Skeletal muscle tissue (tissue), 4 donors: ENCODE data around the gene AKAP1. TPM values are rescaled to one million over a fixed set of nuclear protein-coding genes. Genes with fewer than 3 reads are reported as not detected.

ENCODE experiments used
- H3K27ac ChIP-seq: one replicate; pipeline ENCODE4 v1.7.0; 2013; ENCODE audit warnings: mild to moderate bottlenecking, low read depth, low read length, inconsistent platforms
- H3K27me3 ChIP-seq, 3 donors: one replicate each; pipeline ENCODE4 v1.7.0; 2013; ENCODE audit warnings: low read length in 3 of 3; ENCODE audit not compliant: control insufficient read depth in 3 of 3, insufficient read depth in 3 of 3
- H3K36me3 ChIP-seq, 3 donors: one replicate each; pipeline ENCODE4 v1.7.0; 2013; ENCODE audit warnings: low read length in 3 of 3; ENCODE audit not compliant: control insufficient read depth in 3 of 3, insufficient read depth in 3 of 3
- H3K4me1 ChIP-seq, 3 donors: one replicate each; pipeline ENCODE4 v1.7.0; 2013; ENCODE audit warnings: low read length in 3 of 3, mild to moderate bottlenecking in 3 of 3; ENCODE audit not compliant: control insufficient read depth in 3 of 3, insufficient read depth in 3 of 3
- H3K4me3 ChIP-seq, 3 donors: one replicate each; pipeline ENCODE4 v1.7.0; 2013; ENCODE audit warnings: low read length in 3 of 3
- H3K9ac ChIP-seq, 3 donors: one replicate each; pipeline ENCODE4 v1.7.0; 2013; ENCODE audit warnings: low read length in 3 of 3, mild to moderate bottlenecking in 3 of 3, moderate library complexity in 2 of 3, low read depth in 1 of 3
- H3K9me3 ChIP-seq, 3 donors: one replicate each; pipeline ENCODE4 v1.7.0; 2013; ENCODE audit warnings: low read length in 3 of 3; ENCODE audit not compliant: control insufficient read depth in 3 of 3
- total RNA-seq: library from RNA; depleted of rRNA; stranded (reverse); fragments of >200 nt; gene quantifications from one replicate; pipeline ENCODE4 v1.2.3, GENCODE V29; 2014
- donor health status: Osteomylitis.

Gene AKAP1
- 63.7 TPM for total RNA-seq

GRCh38 chr17:57084802-57085447, at the start of gene AKAP1:
TSS of gene AKAP1 (plus strand) at chr17:57085246. CDS start at chr17:57105465, 20,219 bp downstream.
- H3K27ac ChIP-seq, result peak within 1 kb of the TSS; percentile 94
- no peaks in the 10 kb centered on the region for H3K9me3 ChIP-seq
- H3K4me1 ChIP-seq, result peaks cover 35 to 47% (median 36%) of the 10 kb centered on the region in 3 donors
- H3K36me3 ChIP-seq, result no peaks in the 10 kb centered on the region
- no peaks in the 10 kb centered on the region for H3K27me3 ChIP-seq
- H3K9ac ChIP-seq, result peak within 1 kb of the TSS; percentile 95 to 99 (median 97)
- peak within 1 kb of the TSS; percentile 90 to 96 (median 96) for H3K4me3 ChIP-seq

- no peaks in the 10 kb centered on the region for H3K9me3 ChIP-seq
- H3K4me3 ChIP-seq, result peak overlapping the region in 2 of 3 donors; percentile 11 to 15
- no peak overlapping the region for H3K27ac ChIP-seq
- no peaks in the 10 kb centered on the region for H3K36me3 ChIP-seq
- H3K27me3 ChIP-seq, result no peaks in the 10 kb centered on the region
- peaks cover 28 to 32% (median 31%) of the 10 kb centered on the region in 3 donors for H3K4me1 ChIP-seq
- peak overlapping the region in 1 of 3 donors; percentile 54 for H3K9ac ChIP-seq
Observed at GRCh38 chr17:57035971-57036481, 49.0 kb upstream of the AKAP1 start.

- Histone ChIP-seq H3K36me3 (no peaks in the 10 kb centered on the region), H3K27ac (no peak overlapping the region), H3K27me3 (no peaks in the 10 kb centered on the region), H3K4me1 (peaks cover 28 to 32% (median 31%) of the 10 kb centered on the region in 3 donors), H3K4me3 (no peak overlapping the region), H3K9me3 (no peaks in the 10 kb centered on the region), H3K9ac (no peak overlapping the region)
Observed at GRCh38 chr17:57037411-57037810, 47.6 kb upstream of the AKAP1 start.

GRCh38 chr17:57038486-57038885, 46.6 kb upstream of the AKAP1 start:
- H3K4me3 ChIP-seq, result no peak overlapping the region
- H3K27me3 ChIP-seq, result peaks cover 0 to 3% (median 3%) of the 10 kb centered on the region in 3 donors
- no peak overlapping the region for H3K9ac ChIP-seq
- no peak overlapping the region for H3K27ac ChIP-seq
- H3K4me1 ChIP-seq, result peaks cover 28% of the 10 kb centered on the region in 3 donors
- H3K36me3 ChIP-seq, result no peaks in the 10 kb centered on the region
- no peaks in the 10 kb centered on the region for H3K9me3 ChIP-seq

GRCh38 chr17:57040571-57040970, 44.5 kb upstream of the AKAP1 start:
- no peaks in the 10 kb centered on the region for H3K9me3 ChIP-seq
- peaks cover 4 to 5% (median 4%) of the 10 kb centered on the region in 3 donors for H3K27me3 ChIP-seq
- H3K27ac ChIP-seq, result no peak overlapping the region
- no peak overlapping the region for H3K4me3 ChIP-seq
- no peaks in the 10 kb centered on the region for H3K36me3 ChIP-seq
- H3K9ac ChIP-seq, result no peak overlapping the region
- peaks cover 11 to 15% (median 13%) of the 10 kb centered on the region in 3 donors for H3K4me1 ChIP-seq

- Histone ChIP-seq H3K27me3 (peaks cover 11 to 20% (median 11%) of the 10 kb centered on the region in 3 donors), H3K36me3 (no peaks in the 10 kb centered on the region), H3K9ac (no peak overlapping the region), H3K4me3 (no peak overlapping the region), H3K27ac (no peak overlapping the region), H3K4me1 (peaks cover 11 to 13% (median 11%) of the 10 kb centered on the region in 3 donors), H3K9me3 (no peaks in the 10 kb centered on the region)
Observed at GRCh38 chr17:57043276-57043675, 41.8 kb upstream of the AKAP1 start.

GRCh38 chr17:57044976-57045867, 39.8 kb upstream of the AKAP1 start:
- H3K4me3 ChIP-seq, result peak overlapping the region; percentile 59 to 70 (median 66)
- peak overlapping the region in 1 of 3 donors; percentile 68 for H3K9ac ChIP-seq
- H3K27ac ChIP-seq, result no peak overlapping the region
- no peaks in the 10 kb centered on the region for H3K36me3 ChIP-seq
- H3K9me3 ChIP-seq, result no peaks in the 10 kb centered on the region
- peaks cover 11 to 20% (median 11%) of the 10 kb centered on the region in 3 donors for H3K27me3 ChIP-seq
- H3K4me1 ChIP-seq, result peaks cover 12 to 16% (median 13%) of the 10 kb centered on the region in 3 donors

- H3K4me1 ChIP-seq, result peaks cover 15 to 20% (median 19%) of the 10 kb centered on the region in 3 donors
- no peak overlapping the region for H3K27ac ChIP-seq
- peaks cover 11 to 20% (median 11%) of the 10 kb centered on the region in 3 donors for H3K27me3 ChIP-seq
- H3K9ac ChIP-seq, result peak overlapping the region; percentile 21 to 68 (median 53)
- no peaks in the 10 kb centered on the region for H3K36me3 ChIP-seq
- peak overlapping the region; percentile 59 to 70 (median 66) for H3K4me3 ChIP-seq
- no peaks in the 10 kb centered on the region for H3K9me3 ChIP-seq
Observed at GRCh38 chr17:57045868-57046704, 39.0 kb upstream of the AKAP1 start.

- no peaks in the 10 kb centered on the region for H3K36me3 ChIP-seq
- peaks cover 11 to 20% (median 11%) of the 10 kb centered on the region in 3 donors for H3K27me3 ChIP-seq
- no peak overlapping the region for H3K27ac ChIP-seq
- H3K4me1 ChIP-seq, result peaks cover 20 to 22% (median 21%) of the 10 kb centered on the region in 3 donors
- peak overlapping the region in 1 of 3 donors; percentile 68 for H3K9ac ChIP-seq
- no peaks in the 10 kb centered on the region for H3K9me3 ChIP-seq
- peak overlapping the region in 1 of 3 donors; percentile 66 for H3K4me3 ChIP-seq
Observed at GRCh38 chr17:57046749-57047148, 38.3 kb upstream of the AKAP1 start.
